NCI-H526 treated with DMSO at 0.1 percent for 48 hours (cell line): ENCODE data around the gene RSU1.

Experiments
- DNase-seq: peaks from one replicate; lab custom pipeline; 2025; lab: John Stamatoyannopoulos, UW

Gene RSU1

GRCh38 chr10:16741540-16741939 is 75.7 kb downstream of the RSU1 start:
- DNase-seq, result no peak

- DNase-seq, result no peak
Observed at GRCh38 chr10:16737420-16737819, 79.8 kb downstream of the RSU1 start.

GRCh38 chr10:16735671-16736070 is 81.6 kb downstream of the RSU1 start:
- DNase-seq, result no peak

- DNase-seq, result no peak
Observed at GRCh38 chr10:16732376-16732775, 84.8 kb downstream of the RSU1 start.

GRCh38 chr10:16728266-16728665 is 89.0 kb downstream of the RSU1 start:
- no peak for DNase-seq

- no peak for DNase-seq
Observed at GRCh38 chr10:16727666-16728065, 89.6 kb downstream of the RSU1 start.

- no peak for DNase-seq
Observed at GRCh38 chr10:16724509-16724908, 92.7 kb downstream of the RSU1 start.

GRCh38 chr10:16720812-16721211 is 96.4 kb downstream of the RSU1 start:
- DNase-seq, result no peak

GRCh38 chr10:16717622-16718395 is 99.4 kb downstream of the RSU1 start:
- DNase-seq, result no peak

GRCh38 chr10:16716051-16716450 is 101.2 kb downstream of the RSU1 start:
- DNase-seq, result no peak

- DNase-seq, result no peak
Observed at GRCh38 chr10:16713290-16713689, 103.9 kb downstream of the RSU1 start.

- DNase-seq, result no peak
Observed at GRCh38 chr10:16712883-16713282, 104.3 kb downstream of the RSU1 start.

- no peak for DNase-seq
Observed at GRCh38 chr10:16700331-16700730, 116.9 kb downstream of the RSU1 start.

GRCh38 chr10:16699435-16700057 is 117.7 kb downstream of the RSU1 start:
- no peak for DNase-seq

GRCh38 chr10:16698461-16698860 is 118.8 kb downstream of the RSU1 start:
- no peak for DNase-seq

GRCh38 chr10:16690417-16690816 is 126.8 kb downstream of the RSU1 start:
- DNase-seq, result no peak

- DNase-seq, result no peak
Observed at GRCh38 chr10:16689696-16690095, 127.5 kb downstream of the RSU1 start.

- no peak for DNase-seq
Observed at GRCh38 chr10:16689227-16689626, 128.0 kb downstream of the RSU1 start.

GRCh38 chr10:16686054-16686902 is 130.9 kb downstream of the RSU1 start:
- no peak for DNase-seq

GRCh38 chr10:16685551-16685950 is 131.7 kb downstream of the RSU1 start:
- DNase-seq, result no peak

GRCh38 chr10:16681521-16681920 is 135.7 kb downstream of the RSU1 start:
- no peak for DNase-seq

- no peak for DNase-seq
Observed at GRCh38 chr10:16679511-16679910, 137.7 kb downstream of the RSU1 start.

- no peak for DNase-seq
Observed at GRCh38 chr10:16675334-16675733, 141.9 kb downstream of the RSU1 start.
